Astrocyte (in vitro differentiated cells and primary cell): ENCODE measurements around the gene CDK8.

Source experiments
- EZH2 ChIP-seq: IDR thresholded peaks from 2 replicates; pipeline ENCODE4 v1.6.1; 2012; ENCODE audit warnings: mild to moderate bottlenecking, low read length, inconsistent platforms; ENCODE audit not compliant: insufficient read depth
- TF ChIP-seq, protein P1 (sequence below): IDR thresholded peaks from 2 replicates; pipeline ENCODE4 v1.5.1; 2011; ENCODE audit warnings: low read depth, mild to moderate bottlenecking, inconsistent platforms, low read length, moderate library complexity; ENCODE audit not compliant: insufficient read depth

DNA sequence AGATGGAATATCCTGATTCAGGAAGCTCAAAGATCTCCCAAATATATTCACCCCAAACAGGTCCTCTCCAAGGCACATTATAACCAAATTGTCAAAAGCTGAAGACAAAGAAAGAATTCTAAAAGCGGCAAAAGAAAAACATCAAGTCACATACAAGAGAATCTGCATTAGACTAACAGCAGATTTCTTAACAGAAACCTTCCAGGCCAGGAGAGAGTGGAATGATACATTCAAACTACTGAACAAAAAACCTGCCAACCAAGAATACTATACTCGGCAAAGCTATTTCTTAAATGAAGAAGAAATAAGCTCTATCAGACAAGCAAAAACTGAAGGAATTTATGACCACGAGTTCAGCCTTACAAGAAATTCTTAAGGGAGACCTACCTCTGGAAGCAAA lies 183.0 kb downstream of the CDK8 start:
- TF ChIP-seq, protein P1, sequence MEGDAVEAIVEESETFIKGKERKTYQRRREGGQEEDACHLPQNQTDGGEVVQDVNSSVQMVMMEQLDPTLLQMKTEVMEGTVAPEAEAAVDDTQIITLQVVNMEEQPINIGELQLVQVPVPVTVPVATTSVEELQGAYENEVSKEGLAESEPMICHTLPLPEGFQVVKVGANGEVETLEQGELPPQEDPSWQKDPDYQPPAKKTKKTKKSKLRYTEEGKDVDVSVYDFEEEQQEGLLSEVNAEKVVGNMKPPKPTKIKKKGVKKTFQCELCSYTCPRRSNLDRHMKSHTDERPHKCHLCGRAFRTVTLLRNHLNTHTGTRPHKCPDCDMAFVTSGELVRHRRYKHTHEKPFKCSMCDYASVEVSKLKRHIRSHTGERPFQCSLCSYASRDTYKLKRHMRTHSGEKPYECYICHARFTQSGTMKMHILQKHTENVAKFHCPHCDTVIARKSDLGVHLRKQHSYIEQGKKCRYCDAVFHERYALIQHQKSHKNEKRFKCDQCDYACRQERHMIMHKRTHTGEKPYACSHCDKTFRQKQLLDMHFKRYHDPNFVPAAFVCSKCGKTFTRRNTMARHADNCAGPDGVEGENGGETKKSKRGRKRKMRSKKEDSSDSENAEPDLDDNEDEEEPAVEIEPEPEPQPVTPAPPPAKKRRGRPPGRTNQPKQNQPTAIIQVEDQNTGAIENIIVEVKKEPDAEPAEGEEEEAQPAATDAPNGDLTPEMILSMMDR = no peak
- TF ChIP-seq EZH2 = no peak
